GM23248 (cell line): ENCODE data around the gene SLC38A5.

Source experiments
- EZH2 ChIP-seq: fragments of 200-600 bp; sonication (generic); IDR thresholded peaks from 2 replicates; pipeline ENCODE4 v1.6.1; 2018; ENCODE audit warnings: antibody characterized with exemption, mild to moderate bottlenecking; ENCODE audit not compliant: insufficient read depth, poor library complexity, severe bottlenecking
- EZH2phosphoT487 ChIP-seq: fragments of 200-600 bp; sonication (generic); IDR thresholded peaks from 2 replicates; pipeline ENCODE4 v1.6.1; 2018; ENCODE audit warnings: antibody characterized with exemption, moderate library complexity, mild to moderate bottlenecking, low read depth; ENCODE audit not compliant: insufficient read depth

DNA sequence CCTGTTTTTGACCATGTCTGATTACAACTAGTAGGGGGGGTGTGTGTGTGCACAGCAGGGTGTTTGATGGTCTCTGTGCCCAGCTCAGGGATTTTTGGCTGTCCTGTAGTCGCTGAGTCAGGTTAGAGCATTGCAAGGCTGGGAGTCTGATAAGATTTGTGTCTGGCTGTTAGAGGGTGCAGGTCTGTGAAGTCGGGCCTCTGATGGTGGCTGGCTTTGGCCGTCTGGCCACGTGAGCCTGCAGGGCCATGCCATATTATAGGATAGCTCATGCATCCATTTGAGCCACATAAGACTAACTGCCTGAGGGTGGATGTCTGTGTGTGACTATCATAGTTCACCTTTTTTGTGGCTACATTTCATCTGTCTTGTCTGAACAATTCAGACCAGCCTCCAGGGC, 43.6 kb upstream of the SLC38A5 start:
- TF ChIP-seq EZH2phosphoT487 (no peak), EZH2 (no peak)
